GM19193 (cell line): ENCODE results near the gene FGD4.

Experiments used
- POLR2A ChIP-seq: IDR thresholded peaks from 4 replicates; pipeline ENCODE4 v1.6.1; 2011; ENCODE audit not compliant: insufficient read depth, insufficient read length; ENCODE audit errors: extremely low read depth

Gene FGD4

GRCh38 chr12:32494656-32495055 lies 95.3 kb downstream of the FGD4 start:
- TF ChIP-seq POLR2A, result no peak

GRCh38 chr12:32496946-32497345 lies 97.6 kb downstream of the FGD4 start:
- TF ChIP-seq POLR2A, result no peak

- no peak for TF ChIP-seq POLR2A
Measured at GRCh38 chr12:32497864-32498263, 98.5 kb downstream of the FGD4 start.

GRCh38 chr12:32499048-32499447 lies 99.7 kb downstream of the FGD4 start:
- no peak for TF ChIP-seq POLR2A

- no peak for TF ChIP-seq POLR2A
Measured at GRCh38 chr12:32501835-32502333, 102.5 kb downstream of the FGD4 start.

GRCh38 chr12:32502693-32503502 lies 103.5 kb downstream of the FGD4 start:
- TF ChIP-seq POLR2A, result no peak

GRCh38 chr12:32503730-32504129 lies 104.4 kb downstream of the FGD4 start:
- TF ChIP-seq POLR2A, result no peak

GRCh38 chr12:32504591-32504990 lies 105.2 kb downstream of the FGD4 start:
- TF ChIP-seq POLR2A, result no peak

- no peak for TF ChIP-seq POLR2A
Measured at GRCh38 chr12:32505067-32505945, 105.9 kb downstream of the FGD4 start.

- TF ChIP-seq POLR2A, result no peak
Measured at GRCh38 chr12:32507942-32508320, 108.6 kb downstream of the FGD4 start.

- TF ChIP-seq POLR2A, result no peak
Measured at GRCh38 chr12:32508626-32509025, 109.3 kb downstream of the FGD4 start.

- no peak for TF ChIP-seq POLR2A
Measured at GRCh38 chr12:32509328-32510091, 110.2 kb downstream of the FGD4 start.

GRCh38 chr12:32512379-32512778 lies 113.0 kb downstream of the FGD4 start:
- no peak for TF ChIP-seq POLR2A

- no peak for TF ChIP-seq POLR2A
Measured at GRCh38 chr12:32512910-32513309, 113.6 kb downstream of the FGD4 start.
